HEK293T (cell line): ENCODE data around the gene SCART1.
"Not testable (repeated sequence)": the region's sequence is repeated elsewhere in the genome, so short reads cannot be mapped to it uniquely, and the experiment has no call there.

Experiments
- ARNT ChIP-seq: fragments of 450-650 bp; IDR thresholded peaks from 2 replicates; pipeline ENCODE4 v1.6.1; 2017; ENCODE audit warnings: mild to moderate bottlenecking
- BHLHE40 ChIP-seq: fragments of 450-650 bp; IDR thresholded peaks from 2 replicates; pipeline ENCODE4 v1.6.1; 2016; ENCODE audit warnings: mild to moderate bottlenecking, moderate library complexity, borderline replicate concordance
- CTBP1 ChIP-seq: fragments of 450-650 bp; IDR thresholded peaks from 2 replicates; pipeline ENCODE4 v1.6.1; 2016; ENCODE audit warnings: borderline replicate concordance
- ELF4 ChIP-seq: fragments of 450-650 bp; IDR thresholded peaks from 2 replicates; pipeline ENCODE4 v1.6.1; 2017; ENCODE audit warnings: antibody characterized with exemption
- FOXA1 ChIP-seq: fragments of 450-650 bp; IDR thresholded peaks from 2 replicates; pipeline ENCODE4 v1.6.1; 2016; ENCODE audit warnings: mild to moderate bottlenecking
- FOXK2 ChIP-seq: fragments of 450-650 bp; IDR thresholded peaks from 2 replicates; pipeline ENCODE4 v1.6.1; 2016; ENCODE audit warnings: mild to moderate bottlenecking
- FOXM1 ChIP-seq: fragments of 450-650 bp; IDR thresholded peaks from 2 replicates; pipeline ENCODE4 v1.6.1; 2017; ENCODE audit warnings: mild to moderate bottlenecking, borderline replicate concordance
- HDGF ChIP-seq: fragments of 450-650 bp; IDR thresholded peaks from 2 replicates; pipeline ENCODE4 v1.6.1; 2017; ENCODE audit warnings: antibody characterized with exemption, borderline replicate concordance
- L3MBTL2 ChIP-seq: fragments of 450-650 bp; conservative IDR thresholded peaks from 2 replicates; pipeline ENCODE4 v1.6.1; 2016; ENCODE audit warnings: mild to moderate bottlenecking
- LEF1 ChIP-seq: fragments of 450-650 bp; IDR thresholded peaks from 2 replicates; pipeline ENCODE4 v1.6.1; 2017; ENCODE audit warnings: mild to moderate bottlenecking, borderline replicate concordance
- SP1 ChIP-seq: fragments of 450-650 bp; IDR thresholded peaks from 2 replicates; pipeline ENCODE4 v1.6.1; 2017
- SUZ12 ChIP-seq: fragments of 450-650 bp; IDR thresholded peaks from 2 replicates; pipeline ENCODE4 v1.6.1; 2016; ENCODE audit warnings: mild to moderate bottlenecking
- TARDBP ChIP-seq: fragments of 450-650 bp; IDR thresholded peaks from 2 replicates; pipeline ENCODE4 v1.6.1; 2016
- ZNF384 ChIP-seq: fragments of 450-650 bp; IDR thresholded peaks from 2 replicates; pipeline ENCODE4 v1.6.1; 2016

- TF ChIP-seq L3MBTL2, SP1, ARNT, FOXA1, FOXM1, BHLHE40, ZNF384, TARDBP, ELF4, CTBP1, FOXK2, SUZ12, HDGF, LEF1: not testable (repeated sequence)
Observed at GRCh38 chr10:133500897-133501296, 47.2 kb downstream of the SCART1 start.
